HEK293 (cell line): ENCODE data around the gene CCSER1.

Experiments
- CTCF ChIP-seq: fragments of 450-650 bp; formaldehyde crosslinking; IDR thresholded peaks from 2 replicates; pipeline ENCODE4 v1.5.1; 2016; ENCODE audit warnings: missing biosample characterization, missing genetic modification characterization
- ZFP41 ChIP-seq: fragments of 450-650 bp; formaldehyde crosslinking; IDR thresholded peaks from 2 replicates; pipeline ENCODE4 v1.5.1; 2016; ENCODE audit warnings: missing biosample characterization, missing genetic modification characterization, borderline replicate concordance
- ZNF302 ChIP-seq: fragments of 450-650 bp; formaldehyde crosslinking; IDR thresholded peaks from 2 replicates; pipeline ENCODE4 v1.5.1; 2016; ENCODE audit warnings: missing biosample characterization, missing genetic modification characterization, low read depth
- ZNF354C ChIP-seq: fragments of 450-650 bp; formaldehyde crosslinking; IDR thresholded peaks from 2 replicates; pipeline ENCODE4 v1.5.1; 2016; ENCODE audit warnings: missing biosample characterization, missing genetic modification characterization, low read depth, borderline replicate concordance
- ZNF571 ChIP-seq: fragments of 450-650 bp; formaldehyde crosslinking; IDR thresholded peaks from 2 replicates; pipeline ENCODE4 v1.5.0; 2017; ENCODE audit warnings: missing biosample characterization, missing genetic modification characterization

- TF ChIP-seq CTCF (tag by site-specific recombination) (no peak), ZNF571 (tag by site-specific recombination) (no peak), ZNF302 (tag by site-specific recombination) (no peak), ZFP41 (tag by site-specific recombination) (no peak), ZNF354C (no peak)
These were observed 190.6 kb downstream of the CCSER1 start for GRCh38 chr4:90317785-90318184.
